ENCODE measurements around the gene SRSF11. TPM values are rescaled to one million over a fixed set of nuclear protein-coding genes. Genes with fewer than 3 reads are reported as not detected.

SRSF11 gene
- total and polyA plus RNA-seq, 4 donors = 36.8 to 130 (median 96.6) TPM

- peaks cover 4 to 83% (median 79%) of the 10 kb centered on the region in 4 donors for H3K36me3 ChIP-seq (ENCODE audit: control insufficient read depth in 4 of 4, insufficient read depth in 3 of 4, low read depth in 1 of 4, low read length in 3 of 4)
- no peak overlapping the region for H3K4me3 ChIP-seq (ENCODE audit: low read depth in 1 of 3, low read length in 3 of 3)
- H3K9ac ChIP-seq (ENCODE audit: low read depth in 1 of 2, low read length in 2 of 2) = no peak overlapping the region
- H3K4me1 ChIP-seq (ENCODE audit: control insufficient read depth in 4 of 4, insufficient read depth in 4 of 4, low read length in 3 of 4) = peaks cover 0 to 11% (median 4%) of the 10 kb centered on the region in 4 donors
- H3K27me3 ChIP-seq (ENCODE audit: control insufficient read depth in 4 of 4, insufficient read depth in 4 of 4, low read length in 3 of 4) = no peaks in the 10 kb centered on the region
- TF ChIP-seq ZBTB33 (IDR thresholded peaks at IDR 0.05) = no peak
- no peak for TF ChIP-seq FOXA1 (IDR thresholded peaks at IDR 0.05)
- no peak for TF ChIP-seq HNF4A (conservative IDR thresholded peaks at IDR 0.05)
- no peak for TF ChIP-seq REST (IDR thresholded peaks at IDR 0.05)
- no peak for TF ChIP-seq CTCF (IDR thresholded peaks at IDR 0.05; ENCODE audit: low read depth, low read length, missing input control)
- TF ChIP-seq FOXA2 (IDR thresholded peaks at IDR 0.05) = no peak
- TF ChIP-seq HNF4G (IDR thresholded peaks at IDR 0.05) = no peak
- TF ChIP-seq NR2F2 (IDR thresholded peaks at IDR 0.05) = no peak
- TF ChIP-seq GABPA (IDR thresholded peaks at IDR 0.05 in 1 of 2, conservative IDR thresholded peaks at IDR 0.05 in 1 of 2) = no peak
- no peak for TF ChIP-seq YY1 (IDR thresholded peaks at IDR 0.05)
- no peak for TF ChIP-seq JUND (IDR thresholded peaks at IDR 0.05)
- TF ChIP-seq MAX (IDR thresholded peaks at IDR 0.05) = no peak
- no peak for TF ChIP-seq RXRA (IDR thresholded peaks at IDR 0.05)
- TF ChIP-seq TAF1 (conservative IDR thresholded peaks at IDR 0.05) = no peak
- TF ChIP-seq SP1 (IDR thresholded peaks at IDR 0.05) = no peak
- no peak for DNase-seq (ENCODE audit: low spot score)
- no peaks in the 10 kb centered on the region for H3K9me3 ChIP-seq (ENCODE audit: control insufficient read depth in 4 of 4, low read length in 3 of 4)
- H3K27ac ChIP-seq (ENCODE audit: low read depth in 1 of 2, low read length in 2 of 2) = no peak overlapping the region
Observed at GRCh38 chr1:70247122-70247521, 25.9 kb downstream of the SRSF11 start.

- Histone ChIP-seq H3K36me3 (ENCODE audit: control insufficient read depth in 4 of 4, insufficient read depth in 3 of 4, low read depth in 1 of 4, low read length in 3 of 4) (peaks cover 2 to 79% (median 74%) of the 10 kb centered on the region in 4 donors), H3K27me3 (ENCODE audit: control insufficient read depth in 4 of 4, insufficient read depth in 4 of 4, low read length in 3 of 4) (no peaks in the 10 kb centered on the region), H3K4me1 (ENCODE audit: control insufficient read depth in 4 of 4, insufficient read depth in 4 of 4, low read length in 3 of 4) (peaks cover 0 to 11% (median 4%) of the 10 kb centered on the region in 4 donors), H3K9me3 (ENCODE audit: control insufficient read depth in 4 of 4, low read length in 3 of 4) (no peaks in the 10 kb centered on the region), H3K27ac (ENCODE audit: low read depth in 1 of 2, low read length in 2 of 2) (no peak overlapping the region), H3K9ac (ENCODE audit: low read depth in 1 of 2, low read length in 2 of 2) (no peak overlapping the region), H3K4me3 (ENCODE audit: low read depth in 1 of 3, low read length in 3 of 3) (no peak overlapping the region)
- DNase-seq (ENCODE audit: low spot score) = no peak
- TF ChIP-seq YY1 (IDR thresholded peaks at IDR 0.05) = no peak
- TF ChIP-seq SP1 (IDR thresholded peaks at IDR 0.05) = no peak
- TF ChIP-seq HNF4G (IDR thresholded peaks at IDR 0.05) = no peak
- TF ChIP-seq HNF4A (conservative IDR thresholded peaks at IDR 0.05) = no peak
- no peak for TF ChIP-seq GABPA (IDR thresholded peaks at IDR 0.05 in 1 of 2, conservative IDR thresholded peaks at IDR 0.05 in 1 of 2)
- TF ChIP-seq ZBTB33 (IDR thresholded peaks at IDR 0.05) = no peak
- no peak for TF ChIP-seq ATF3 (IDR thresholded peaks at IDR 0.05)
Observed at GRCh38 chr1:70247768-70248167, 26.6 kb downstream of the SRSF11 start.

Data from liver (tissue), 9 donors.